Suppressor macrophage (primary cell): ENCODE data around the gene FBLN2.

Experiments
- DNase-seq, 4 experiments: peaks; one replicate each; pipeline ENCODE4 v3.0.0-alpha.2; 2020 to 2022

Gene FBLN2

DNA sequence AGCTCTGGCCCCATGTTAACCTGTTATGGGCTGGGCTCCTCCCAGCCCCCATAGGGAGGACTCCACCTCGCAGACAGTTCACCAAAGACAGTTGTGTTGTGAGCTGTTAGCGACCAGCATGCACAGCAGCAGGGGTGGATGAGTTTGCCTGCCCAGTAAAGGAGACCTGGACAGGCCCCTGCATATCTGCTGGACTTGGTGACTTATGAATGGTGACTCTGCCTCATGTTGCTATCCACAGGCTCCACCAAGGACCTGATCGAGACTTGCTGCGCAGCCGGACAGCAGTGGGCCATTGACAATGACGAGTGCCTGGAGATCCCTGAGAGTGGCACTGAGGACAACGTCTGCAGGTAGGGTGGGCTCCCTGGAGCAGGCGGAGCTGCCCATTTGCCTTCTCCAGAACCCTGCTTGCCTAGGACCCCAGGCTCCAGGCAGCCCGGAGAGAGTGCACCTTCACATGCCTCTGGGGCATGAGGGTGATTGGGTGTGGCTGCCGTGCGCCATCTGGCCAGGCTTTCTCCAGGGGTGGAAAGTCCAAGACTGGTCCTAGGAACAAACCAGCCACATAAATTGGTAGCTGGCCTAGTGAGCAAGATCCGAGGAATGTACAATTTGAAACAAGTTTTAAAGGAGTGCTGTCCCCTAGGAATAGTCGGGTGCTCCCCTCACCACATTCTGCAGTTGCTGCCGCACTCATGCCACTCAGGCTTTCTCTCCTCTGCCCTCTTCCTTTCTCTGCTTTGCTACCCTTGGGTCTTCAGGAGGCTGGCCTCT, 59.1 kb downstream of the FBLN2 start:
- DNase-seq = no peak

DNA sequence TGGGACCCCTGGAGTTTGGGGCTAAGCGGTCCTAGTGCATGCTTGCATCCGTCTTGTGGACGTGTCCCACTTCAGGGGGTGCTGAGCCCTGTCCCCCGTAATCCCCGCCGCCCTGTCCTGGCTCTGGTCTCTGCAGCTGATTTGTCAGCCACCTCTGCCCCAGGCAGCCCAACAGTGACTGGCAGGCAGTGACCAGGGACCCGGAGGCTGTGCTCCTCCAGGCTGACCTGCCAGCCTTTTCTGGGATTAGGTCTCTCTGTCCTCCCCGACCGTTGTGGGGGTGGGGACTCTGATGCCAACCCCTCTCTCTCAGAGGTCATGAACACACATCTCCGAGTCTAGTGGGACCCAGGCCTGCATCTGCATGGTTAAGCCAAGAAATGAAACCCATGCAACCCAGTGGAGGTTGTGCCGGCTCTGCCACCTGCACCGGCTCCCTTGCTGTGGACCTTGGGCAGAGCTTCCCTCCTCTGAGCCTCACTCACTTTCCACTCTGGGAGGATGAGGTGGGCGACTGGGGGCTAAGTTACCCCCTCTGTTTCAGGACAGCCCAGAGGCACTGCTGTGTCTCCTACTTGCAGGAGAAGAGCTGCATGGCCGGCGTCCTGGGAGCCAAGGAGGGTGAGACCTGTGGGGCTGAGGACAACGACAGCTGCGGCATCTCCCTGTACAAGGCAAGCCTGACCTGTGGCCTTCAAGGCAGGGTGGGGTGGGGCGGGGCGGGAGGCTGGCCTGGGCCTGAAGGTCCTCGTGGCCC, 60.2 kb downstream of the FBLN2 start:
- DNase-seq = no peak

DNA sequence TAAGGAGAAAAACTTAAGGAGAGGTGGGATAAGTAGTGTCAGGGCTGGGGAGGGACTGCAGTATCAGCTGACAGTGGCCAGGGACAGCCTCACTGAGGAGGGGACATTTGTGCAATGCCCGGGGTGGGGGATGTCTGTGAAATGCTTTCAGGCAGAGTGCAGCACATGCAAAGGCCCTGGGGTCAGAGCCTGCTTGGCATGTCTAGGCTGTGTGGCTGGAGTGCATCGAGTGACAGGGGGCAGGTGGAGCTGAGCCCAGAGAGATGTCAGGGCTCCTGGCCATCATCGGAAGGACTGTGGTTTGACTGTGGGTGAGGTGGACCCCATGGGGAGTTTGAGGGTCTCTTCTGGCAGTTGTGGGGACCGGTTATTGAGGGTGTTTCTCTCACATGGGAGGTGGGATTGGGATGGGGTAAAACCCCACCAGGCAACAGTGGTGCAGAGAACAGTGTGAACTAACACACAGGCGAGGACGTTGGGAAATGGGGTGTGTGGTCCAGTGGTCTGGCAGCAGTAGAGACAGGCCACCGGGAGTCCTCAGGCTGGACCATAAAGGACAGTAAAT, 61.2 kb downstream of the FBLN2 start:
- DNase-seq = no peak

DNA sequence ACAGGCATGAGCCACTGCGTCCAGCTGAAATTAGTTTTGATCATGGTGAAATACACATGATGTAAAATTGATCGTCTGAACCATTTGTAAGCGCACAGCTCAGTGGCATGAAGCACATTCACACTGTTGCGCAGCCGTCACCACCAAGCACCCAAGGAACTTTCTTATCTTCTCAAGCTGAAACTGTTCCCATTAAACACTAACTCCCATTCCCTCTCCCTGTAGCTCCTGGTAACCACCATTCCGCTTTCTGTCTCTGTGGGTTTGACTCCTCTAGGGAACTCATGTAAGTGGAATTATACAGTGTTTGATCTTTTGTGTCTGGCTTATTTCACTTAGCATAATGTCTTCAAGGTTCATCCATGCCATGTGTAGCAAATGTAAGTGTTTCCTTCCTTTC, 62.3 kb downstream of the FBLN2 start:
- DNase-seq = no peak

DNA sequence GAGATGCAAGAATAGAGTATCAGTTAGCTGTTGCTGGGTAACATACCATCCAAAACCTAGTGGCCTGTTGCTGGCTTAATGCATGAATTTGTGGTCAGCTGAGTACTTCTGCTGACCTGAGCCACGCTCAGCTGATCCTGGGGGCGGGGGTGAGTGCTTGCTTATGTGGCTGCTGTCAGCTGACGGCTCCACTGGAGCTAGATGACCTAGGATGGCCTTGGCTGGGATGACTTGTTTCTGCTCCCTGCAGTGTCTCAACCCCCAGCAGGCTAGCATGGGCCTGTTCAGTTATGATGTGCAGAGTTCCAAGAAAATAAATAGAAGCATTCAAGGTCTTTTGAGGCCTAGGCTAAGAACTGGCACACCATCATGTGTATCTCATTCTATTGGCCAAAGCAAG, 63.9 kb downstream of the FBLN2 start:
- DNase-seq = peak; percentile 70 to 87 (median 81)

DNA sequence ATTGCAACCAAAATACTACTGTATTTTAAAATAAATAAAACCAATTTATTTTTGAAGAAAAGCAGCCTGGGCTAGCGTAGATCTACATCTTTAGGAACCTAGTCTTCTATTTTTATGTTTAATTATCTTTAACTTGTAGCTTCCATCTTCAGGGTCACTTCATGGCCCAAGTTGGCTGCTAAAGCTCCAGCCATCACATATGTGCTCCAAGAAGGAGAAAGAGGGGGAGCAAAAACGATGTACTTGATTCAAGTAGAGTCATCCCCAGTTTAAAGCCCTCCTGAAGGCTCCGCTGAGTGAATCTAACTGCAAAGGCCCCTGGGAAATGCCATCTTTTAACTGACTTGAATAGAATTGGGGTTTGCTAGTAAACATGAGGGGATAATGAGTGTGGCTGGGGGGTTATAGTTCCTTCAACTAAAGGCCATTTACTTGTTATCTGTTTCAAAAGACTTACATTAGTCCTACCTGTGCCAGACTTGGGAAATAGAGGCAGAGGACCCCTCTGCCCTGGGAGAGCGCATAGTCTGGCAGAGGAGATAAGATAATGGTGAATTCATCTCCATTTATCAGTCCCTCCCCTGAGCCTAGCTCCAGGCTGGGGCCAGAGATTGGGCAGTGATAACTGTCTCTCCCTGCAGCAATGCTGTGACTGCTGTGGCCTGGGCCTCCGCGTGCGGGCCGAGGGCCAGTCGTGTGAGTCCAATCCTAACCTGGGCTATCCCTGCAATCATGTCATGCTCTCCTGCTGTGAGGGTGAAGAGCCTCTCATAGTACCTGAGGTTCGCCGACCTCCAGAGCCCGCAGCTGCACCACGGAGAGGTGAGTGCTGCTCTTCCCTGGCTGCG, 64.6 kb downstream of the FBLN2 start:
- no peak for DNase-seq

DNA sequence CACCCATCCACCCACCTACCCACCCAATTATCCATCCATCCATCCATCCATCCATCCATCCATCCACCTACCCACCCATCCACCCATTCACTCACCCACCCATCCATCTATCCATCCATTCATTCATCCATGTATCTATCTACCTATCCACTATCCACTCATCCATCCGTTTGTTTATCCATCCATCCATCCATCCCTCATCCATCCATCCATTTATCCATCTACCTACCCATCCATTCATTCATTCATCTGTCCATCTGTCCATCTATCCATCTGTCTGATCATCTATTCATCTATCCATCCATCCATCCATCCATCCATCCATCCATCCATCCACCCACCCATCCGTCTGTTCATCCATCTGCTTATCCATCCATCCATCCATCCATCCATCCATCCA, 65.7 kb downstream of the FBLN2 start:
- DNase-seq = no peak

DNA sequence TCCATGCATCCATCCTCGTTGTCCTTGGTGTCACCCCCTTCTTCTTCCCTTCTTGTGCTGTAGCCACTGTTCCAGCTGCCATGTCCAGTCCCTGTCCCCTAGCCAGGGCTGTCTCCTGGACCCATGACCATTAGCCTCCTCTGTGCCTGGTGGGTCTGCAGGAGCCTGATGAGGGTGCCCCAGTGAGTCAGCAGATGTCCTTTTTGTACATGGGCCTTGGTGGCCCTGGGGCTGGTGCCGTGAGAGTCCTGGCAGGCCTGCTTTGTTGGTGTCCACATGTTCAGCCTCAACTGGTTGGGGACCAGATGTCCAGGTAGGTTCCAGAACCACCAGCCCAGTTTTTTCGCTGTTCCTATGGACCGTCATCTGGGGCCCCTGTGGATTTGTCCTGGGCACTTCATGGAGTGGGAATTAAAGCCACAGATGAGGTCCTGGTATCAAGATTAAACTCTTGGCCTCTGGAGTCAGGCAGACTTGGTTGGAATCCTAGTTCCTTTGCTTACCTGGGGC, 66.1 kb downstream of the FBLN2 start:
- no peak for DNase-seq

DNA sequence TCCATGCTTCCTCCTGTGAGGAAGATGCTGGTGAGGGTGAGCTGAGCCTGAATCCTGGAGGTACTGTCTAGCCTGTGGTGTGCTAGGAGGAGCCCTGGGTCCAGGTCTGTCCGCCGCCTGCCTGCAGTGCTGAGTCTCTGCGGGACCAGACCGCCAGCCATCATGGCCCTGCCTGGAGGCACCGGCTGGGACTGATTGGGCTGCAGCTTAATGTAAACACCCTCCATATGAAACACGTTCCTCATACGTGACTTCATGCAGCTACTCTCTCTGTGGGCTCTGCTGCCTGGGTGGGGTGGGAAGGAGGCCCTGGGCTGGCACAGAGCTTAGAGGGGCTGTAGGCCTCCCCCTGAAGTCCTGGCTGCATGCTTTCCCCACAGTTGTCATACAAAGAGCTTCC, 67.4 kb downstream of the FBLN2 start:
- DNase-seq = no peak

DNA sequence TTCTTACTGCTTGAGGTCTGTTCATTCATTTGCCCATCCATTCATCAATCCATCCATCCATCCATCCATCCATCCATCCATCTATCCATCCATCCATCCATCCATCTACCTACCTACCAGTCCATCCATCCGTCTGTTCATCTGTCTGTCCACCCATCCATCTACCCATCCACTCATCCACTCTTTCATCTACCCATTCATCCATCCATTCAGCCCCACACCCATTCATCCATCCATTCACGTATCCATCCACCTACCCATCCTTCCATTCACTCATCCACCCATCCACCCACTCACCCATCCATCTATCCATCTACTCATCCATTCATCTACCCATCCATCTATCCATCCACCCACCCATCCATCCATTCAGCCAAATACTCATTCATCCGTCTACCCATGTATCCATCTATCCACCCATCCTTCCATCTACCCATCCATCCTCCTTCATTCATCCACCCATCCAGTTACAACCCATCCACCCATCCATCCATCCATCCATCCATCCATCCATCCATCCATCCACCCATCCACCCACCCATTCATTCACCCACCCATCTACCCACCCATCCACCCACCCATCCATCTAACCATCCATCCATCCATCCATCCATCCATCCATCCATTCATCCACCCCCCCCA, 68.3 kb downstream of the FBLN2 start:
- no peak for DNase-seq

DNA sequence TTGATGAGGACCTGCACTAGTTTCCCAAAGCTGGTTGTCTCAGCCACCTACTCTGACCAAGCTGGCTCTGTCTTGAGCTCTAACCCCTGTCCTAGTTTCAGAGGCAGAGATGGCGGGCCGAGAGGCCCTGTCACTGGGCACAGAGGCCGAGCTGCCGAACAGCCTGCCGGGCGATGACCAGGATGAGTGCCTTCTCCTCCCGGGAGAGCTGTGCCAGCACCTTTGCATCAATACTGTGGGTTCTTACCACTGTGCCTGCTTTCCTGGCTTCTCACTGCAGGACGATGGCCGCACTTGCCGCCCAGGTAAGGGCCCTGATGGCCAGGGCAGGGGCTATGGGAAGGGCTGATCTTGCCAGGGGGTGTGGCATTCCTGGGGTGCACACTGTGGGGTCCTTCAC, 69.1 kb downstream of the FBLN2 start:
- DNase-seq = no peak

DNA sequence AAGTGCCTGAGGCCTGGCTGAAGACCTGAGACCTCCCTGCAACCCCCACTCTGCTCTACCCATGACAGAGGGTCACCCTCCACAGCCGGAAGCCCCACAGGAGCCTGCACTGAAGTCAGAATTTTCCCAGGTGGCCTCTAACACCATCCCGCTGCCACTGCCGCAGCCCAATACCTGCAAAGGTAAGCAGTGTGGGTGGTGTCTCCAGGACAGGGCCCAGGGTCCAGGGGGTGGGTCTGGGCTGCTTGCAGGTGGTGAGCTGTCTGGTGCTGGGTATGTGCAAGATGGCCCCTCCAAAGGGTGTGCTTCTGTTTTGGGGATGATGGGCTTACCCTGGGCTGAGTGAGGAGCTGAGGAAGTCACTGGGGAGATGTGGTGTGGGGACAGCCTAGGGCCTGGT, 69.9 kb downstream of the FBLN2 start:
- no peak for DNase-seq

DNA sequence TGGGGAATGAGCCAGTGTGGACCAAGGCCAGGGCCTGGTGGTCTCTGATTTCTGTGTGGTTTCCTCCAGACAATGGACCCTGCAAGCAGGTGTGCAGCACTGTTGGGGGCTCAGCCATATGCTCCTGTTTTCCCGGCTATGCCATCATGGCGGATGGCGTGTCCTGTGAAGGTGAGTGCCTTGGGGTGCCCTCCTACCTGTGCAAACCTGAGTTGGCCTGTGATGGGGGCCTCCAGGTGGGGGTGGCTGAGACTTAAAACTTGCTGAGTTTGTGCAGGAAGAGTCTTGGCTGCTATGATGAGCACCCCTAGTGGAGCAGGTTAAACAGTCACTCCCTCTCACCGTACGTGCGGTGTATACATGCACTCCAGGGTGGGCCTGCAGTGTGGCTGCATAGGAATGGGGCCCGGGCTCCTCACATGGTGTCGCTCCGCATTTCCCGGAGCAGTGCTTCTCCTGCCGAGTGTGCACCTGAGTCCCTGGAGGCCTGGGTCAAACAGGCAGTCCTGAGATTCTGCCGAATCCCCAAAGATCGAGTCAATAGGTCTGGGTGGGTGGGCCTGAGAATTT, 70.8 kb downstream of the FBLN2 start:
- DNase-seq = no peak

DNA sequence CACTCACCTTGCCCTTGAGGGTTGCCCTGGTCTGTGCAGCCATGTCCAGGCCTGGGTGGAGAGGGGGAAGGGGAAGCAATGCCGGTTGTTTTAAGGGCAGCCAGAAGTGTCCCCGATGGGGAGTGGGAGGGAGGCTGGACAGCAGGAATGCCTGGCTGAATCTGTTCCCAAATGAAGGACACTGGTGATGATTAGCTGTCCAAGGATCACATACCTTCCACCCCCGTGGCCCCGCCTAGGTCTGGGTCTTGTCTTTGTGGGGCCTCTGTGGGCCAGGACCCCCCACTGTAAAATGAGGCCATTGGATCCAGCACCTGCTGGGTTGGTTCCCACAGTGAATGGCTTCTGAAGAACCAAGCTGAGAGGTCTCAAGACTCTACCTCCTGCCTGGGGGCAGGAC, 71.4 kb downstream of the FBLN2 start:
- DNase-seq = no peak

DNA sequence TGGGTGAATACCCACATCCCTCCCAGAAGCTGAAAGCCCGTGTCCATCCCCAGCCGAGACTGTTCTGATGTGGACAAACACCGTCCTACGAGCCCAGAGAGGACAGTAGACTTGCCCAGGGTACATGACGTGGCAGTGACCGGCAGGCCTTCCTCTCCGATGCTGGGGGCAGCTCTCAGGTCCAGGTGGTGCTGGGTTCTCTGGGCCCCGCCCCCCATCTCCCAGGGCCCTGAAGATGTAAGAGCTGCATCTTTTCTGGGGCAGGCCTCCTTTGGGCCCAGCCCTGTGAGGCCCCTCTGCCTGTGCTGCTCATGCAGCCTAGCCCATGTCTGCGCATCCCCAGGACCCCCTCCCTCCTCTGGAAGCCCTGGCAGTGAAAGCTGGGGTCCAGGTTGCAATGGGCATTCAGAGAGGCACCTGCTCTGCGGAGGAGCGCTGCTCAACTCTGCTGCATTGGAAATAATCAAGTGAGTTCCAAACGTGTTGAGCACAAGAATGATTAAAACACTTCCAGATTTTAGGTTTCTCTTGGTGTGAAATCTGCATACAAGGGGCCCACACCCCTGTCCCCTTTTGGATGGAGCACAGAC, 71.9 kb downstream of the FBLN2 start:
- no peak for DNase-seq

DNA sequence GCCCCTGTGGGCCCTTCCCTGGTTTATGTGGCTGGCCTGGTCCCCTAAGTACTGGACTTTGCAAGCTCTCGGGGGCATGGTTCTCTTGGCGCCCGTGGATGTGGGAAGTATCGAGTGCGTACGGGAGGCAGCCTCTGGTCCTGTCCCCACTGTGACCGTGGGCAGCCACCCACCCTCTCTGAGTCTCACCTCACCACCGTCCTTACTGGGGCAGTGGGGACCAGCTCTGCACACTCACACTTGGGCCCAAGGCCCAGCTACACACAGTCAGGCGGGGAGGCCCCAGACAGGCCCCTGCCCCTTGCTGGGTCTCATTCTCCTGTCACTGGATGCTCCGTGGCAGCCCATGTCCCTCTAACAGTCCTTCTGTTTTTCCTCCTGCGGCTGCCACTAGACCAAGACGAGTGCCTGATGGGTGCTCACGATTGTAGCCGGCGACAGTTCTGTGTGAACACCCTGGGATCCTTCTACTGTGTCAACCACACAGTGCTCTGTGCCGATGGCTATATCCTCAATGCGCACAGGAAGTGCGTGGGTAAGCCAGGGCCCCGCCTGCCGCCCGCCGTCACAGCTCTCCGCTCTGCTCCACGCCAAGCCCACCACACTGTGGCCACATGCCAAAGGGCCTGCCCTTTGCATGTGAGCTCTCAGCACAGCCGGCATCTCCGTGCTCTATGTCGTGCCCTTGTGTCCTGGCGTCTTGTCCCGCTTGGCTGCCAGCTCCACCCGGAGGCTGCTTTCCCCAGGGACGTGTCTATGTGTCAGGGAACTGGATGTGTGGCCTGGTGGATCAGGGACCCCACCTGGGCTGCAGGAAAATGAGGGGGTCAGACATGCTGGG, 72.7 kb downstream of the FBLN2 start:
- no peak for DNase-seq

DNA sequence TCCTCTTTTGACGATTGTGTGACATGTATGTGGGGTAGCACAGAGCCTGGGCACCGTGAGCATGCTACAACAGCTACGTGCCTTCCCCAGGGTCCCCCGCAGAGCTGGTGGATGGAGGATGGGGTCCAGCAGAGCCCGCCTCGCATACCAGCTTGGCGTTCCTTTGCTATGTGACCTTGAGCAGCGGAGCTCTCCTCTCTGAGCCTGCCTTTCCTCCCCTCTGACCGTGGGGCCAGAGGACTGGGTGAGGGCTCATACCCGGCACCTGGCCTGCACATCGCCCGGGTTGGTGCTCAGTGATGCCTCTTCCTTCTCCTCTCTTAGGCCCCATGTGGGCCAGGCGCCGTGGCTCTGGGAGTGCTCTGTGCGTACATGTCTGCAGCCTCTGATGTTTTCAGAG, 73.4 kb downstream of the FBLN2 start:
- no peak for DNase-seq

DNA sequence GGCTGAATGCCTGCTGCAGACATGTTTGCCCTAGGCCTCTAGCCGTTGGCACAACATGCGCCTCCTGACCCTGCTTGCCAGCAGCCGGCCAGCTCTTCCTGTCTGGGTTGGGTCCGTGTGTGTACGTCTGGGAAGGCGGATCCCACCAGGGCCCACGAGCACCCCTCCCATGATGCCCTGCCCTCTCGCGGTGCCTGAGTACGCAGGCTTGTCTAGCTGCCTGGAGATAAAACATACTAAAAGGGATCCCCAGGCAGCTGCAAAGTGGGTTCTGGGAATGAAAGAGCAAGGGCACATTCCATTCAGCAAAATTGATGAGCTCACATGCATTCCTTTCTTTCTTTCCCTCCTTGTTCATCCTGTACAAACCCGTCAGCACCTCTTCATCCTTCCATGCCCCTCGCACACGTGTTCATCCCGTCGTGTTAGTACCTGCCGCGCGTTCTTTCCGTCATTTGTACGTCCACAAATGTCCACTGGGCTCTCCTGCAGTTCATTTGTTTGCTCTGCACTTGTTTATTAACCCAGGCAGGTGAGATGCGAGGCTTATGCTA, 74.3 kb downstream of the FBLN2 start:
- no peak for DNase-seq

DNA sequence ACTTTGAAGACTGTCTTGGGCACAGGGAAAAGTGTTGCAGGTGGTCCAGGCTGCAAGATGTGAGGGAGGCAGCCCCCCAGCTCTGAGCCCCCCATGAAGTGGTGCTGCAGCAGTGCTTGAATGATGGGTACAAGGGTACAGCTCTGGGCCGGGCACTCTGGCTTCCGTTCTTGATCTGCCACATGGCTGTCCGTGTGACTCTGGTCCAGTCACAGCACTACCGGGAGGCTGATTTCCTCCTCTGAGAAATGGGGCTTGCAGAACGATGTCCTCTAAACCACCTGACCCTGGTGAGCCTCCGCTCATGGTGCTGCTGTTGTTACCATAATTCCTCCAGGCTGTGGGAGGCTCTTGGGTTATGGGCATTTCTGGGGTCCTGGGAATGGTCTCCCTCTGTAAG, 75.1 kb downstream of the FBLN2 start:
- no peak for DNase-seq

DNA sequence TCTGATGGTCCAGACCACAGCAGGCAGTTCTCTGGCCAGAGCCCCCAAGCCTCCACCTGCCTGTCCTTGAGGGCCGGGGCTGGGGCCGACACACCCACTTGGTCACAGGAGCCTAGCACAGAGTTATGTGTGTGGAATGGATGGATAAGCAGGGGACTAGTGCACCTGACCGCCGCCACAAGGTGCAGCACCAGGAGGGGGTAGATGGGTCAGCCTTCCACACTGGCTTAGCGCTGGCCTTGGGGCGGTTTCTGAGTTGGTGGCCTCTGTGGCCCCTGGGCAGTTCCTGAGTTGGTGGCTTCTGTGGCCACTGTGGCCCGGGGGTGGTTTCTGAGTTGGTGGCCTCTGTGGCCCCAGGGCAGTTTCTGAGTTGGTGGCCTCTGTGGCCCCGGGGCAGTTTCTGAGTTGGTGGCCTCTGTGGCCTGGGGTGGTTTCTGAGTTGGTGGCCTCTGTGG, 75.8 kb downstream of the FBLN2 start:
- DNase-seq = no peak
